GM11168 (cell line): ENCODE results near the gene GPR18.

ENCODE experiments used
- in situ Hi-C: fragments of 300-500 bp; cut with MboI; formaldehyde crosslinking; loops from one replicate; pipeline ENCODE4 v1.12.0; 2022; ENCODE audit warnings: low sequenced_read_pairs; ENCODE audit not compliant: unreplicated experiment

Gene GPR18

GRCh38 chr13:99269627-99270241 is 11.6 kb upstream of the GPR18 start:
- in situ Hi-C loops: loop anchor here (5.0 to 25.0 kb wide), 3 partner anchors 65 to 407 kb away; partner anchors contain the start of gene UBAC2

- in situ Hi-C loops: loop anchor here (5.0 to 25.0 kb wide), 3 partner anchors 64 to 407 kb away; partner anchors contain the start of gene UBAC2
Measured at GRCh38 chr13:99268822-99269221, 10.6 kb upstream of the GPR18 start.

- in situ Hi-C loops: loop anchor here (5.0 to 25.0 kb wide), 3 partner anchors 63 to 406 kb away; partner anchors contain the start of gene UBAC2
Measured at GRCh38 chr13:99267927-99268326, 9.7 kb upstream of the GPR18 start.

- in situ Hi-C loops: loop anchor here (5.0 to 25.0 kb wide), 3 partner anchors 62 to 405 kb away; partner anchors contain the start of gene UBAC2
Measured at GRCh38 chr13:99266827-99267226, 8.6 kb upstream of the GPR18 start.

GRCh38 chr13:99265821-99266426 is 7.7 kb upstream of the GPR18 start:
- in situ Hi-C loops: loop anchor here (5.0 to 25.0 kb wide), 3 partner anchors 61 to 404 kb away; partner anchors contain the start of gene UBAC2

GRCh38 chr13:99265162-99265800 is 7.1 kb upstream of the GPR18 start:
- in situ Hi-C loops: loop anchor here (5.0 to 25.0 kb wide), 3 partner anchors 60 to 403 kb away; partner anchors contain the start of gene UBAC2

GRCh38 chr13:99264051-99264450 is 5.9 kb upstream of the GPR18 start:
- in situ Hi-C loops: loop anchor here (5.0 to 25.0 kb wide), 3 partner anchors 59 to 402 kb away; partner anchors contain the start of gene UBAC2

GRCh38 chr13:99263126-99263785 is 5.1 kb upstream of the GPR18 start:
- in situ Hi-C loops: loop anchor here (5.0 to 25.0 kb wide), 3 partner anchors 58 to 401 kb away; partner anchors contain the start of gene UBAC2

- in situ Hi-C loops: loop anchor here (5.0 to 25.0 kb wide), 3 partner anchors 56 to 399 kb away; partner anchors contain the start of gene UBAC2
Measured at GRCh38 chr13:99261059-99261458, 2.9 kb upstream of the GPR18 start.

GRCh38 chr13:99260216-99260615 is 2.0 kb upstream of the GPR18 start:
- in situ Hi-C loops: loop anchor here (5.0 to 25.0 kb wide), 3 partner anchors 55 to 398 kb away; partner anchors contain the start of gene UBAC2

GRCh38 chr13:99258946-99259345 is 767 bp upstream of the GPR18 start:
- in situ Hi-C loops: loop anchor here (25.0 kb wide), 1 partner anchor 397 kb away; no protein-coding TSS in a partner anchor

- in situ Hi-C loops: loop anchor here (25.0 kb wide), 1 partner anchor 395 kb away; no protein-coding TSS in a partner anchor
Measured at GRCh38 chr13:99257291-99257690, 888 bp downstream of the GPR18 start.

GRCh38 chr13:99256709-99257108 is 1.5 kb downstream of the GPR18 start:
- in situ Hi-C loops: loop anchor here (25.0 kb wide), 1 partner anchor 394 kb away; no protein-coding TSS in a partner anchor

GRCh38 chr13:99256283-99256682 is 1.9 kb downstream of the GPR18 start:
- in situ Hi-C loops: loop anchor here (25.0 kb wide), 1 partner anchor 394 kb away; no protein-coding TSS in a partner anchor

- in situ Hi-C loops: loop anchor here (25.0 kb wide), 1 partner anchor 393 kb away; no protein-coding TSS in a partner anchor
Measured at GRCh38 chr13:99255271-99255670, 2.9 kb downstream of the GPR18 start.

GRCh38 chr13:99254830-99255229 is 3.3 kb downstream of the GPR18 start:
- in situ Hi-C loops: loop anchor here (25.0 kb wide), 1 partner anchor 393 kb away; no protein-coding TSS in a partner anchor

- in situ Hi-C loops: loop anchor here (25.0 kb wide), 1 partner anchor 390 kb away; no protein-coding TSS in a partner anchor
Measured at GRCh38 chr13:99251921-99252320, 6.3 kb downstream of the GPR18 start.

- in situ Hi-C loops: loop anchor here (25.0 kb wide), 1 partner anchor 389 kb away; no protein-coding TSS in a partner anchor
Measured at GRCh38 chr13:99250982-99251825, 7.0 kb downstream of the GPR18 start.

- in situ Hi-C loops: loop anchor here (25.0 kb wide), 1 partner anchor 387 kb away; no protein-coding TSS in a partner anchor
Measured at GRCh38 chr13:99249606-99250005, 8.6 kb downstream of the GPR18 start.
